Measurements from ENCODE around the gene GLIS1.

Gene GLIS1

GRCh38 chr1:53591924-53592323 is 147.0 kb downstream of the GLIS1 start:
- Histone ChIP-seq H3K36me3 (ENCODE audit: low read depth) (no peaks in the 10 kb centered on the region), H3K27ac (ENCODE audit: poor library complexity, severe bottlenecking) (no peak overlapping the region)
- TF ChIP-seq CTCF (IDR thresholded peaks at IDR 0.05; ENCODE audit: poor library complexity, severe bottlenecking): no peak

GRCh38 chr1:53590531-53591515 is 148.1 kb downstream of the GLIS1 start:
- Histone ChIP-seq H3K4me1 (ENCODE audit: insufficient read depth, poor library complexity, severe bottlenecking) (no peaks in the 10 kb centered on the region), H3K27me3 (ENCODE audit: insufficient read depth, poor library complexity, severe bottlenecking) (no peaks in the 10 kb centered on the region), H3K4me3 (ENCODE audit: severe bottlenecking) (no peak overlapping the region), H3K27ac (ENCODE audit: poor library complexity, severe bottlenecking) (no peak overlapping the region), H3K36me3 (ENCODE audit: low read depth) (no peaks in the 10 kb centered on the region), H3K9me3 (ENCODE audit: severe bottlenecking) (no peaks in the 10 kb centered on the region)
- DNase-seq (ENCODE audit: low spot score) (no peak), ATAC-seq (ENCODE audit: low read depth) (no peak)
- TF ChIP-seq CTCF (IDR thresholded peaks at IDR 0.05; ENCODE audit: poor library complexity, severe bottlenecking): no peak

More at GRCh38 chr1:53591924-53592323, 147.0 kb downstream of the GLIS1 start:
- ATAC-seq (ENCODE audit: low read depth) (no peak), DNase-seq (ENCODE audit: low spot score) (no peak)
- H3K27me3 ChIP-seq (ENCODE audit: insufficient read depth, poor library complexity, severe bottlenecking): no peaks in the 10 kb centered on the region
- no peak overlapping the region for H3K4me3 ChIP-seq (ENCODE audit: severe bottlenecking)
- H3K9me3 ChIP-seq (ENCODE audit: severe bottlenecking): no peaks in the 10 kb centered on the region
- no peaks in the 10 kb centered on the region for H3K4me1 ChIP-seq (ENCODE audit: insufficient read depth, poor library complexity, severe bottlenecking)

- no peaks in the 10 kb centered on the region for H3K36me3 ChIP-seq (ENCODE audit: low read depth)
Measured at GRCh38 chr1:53590104-53590503, 148.9 kb downstream of the GLIS1 start.

DNA sequence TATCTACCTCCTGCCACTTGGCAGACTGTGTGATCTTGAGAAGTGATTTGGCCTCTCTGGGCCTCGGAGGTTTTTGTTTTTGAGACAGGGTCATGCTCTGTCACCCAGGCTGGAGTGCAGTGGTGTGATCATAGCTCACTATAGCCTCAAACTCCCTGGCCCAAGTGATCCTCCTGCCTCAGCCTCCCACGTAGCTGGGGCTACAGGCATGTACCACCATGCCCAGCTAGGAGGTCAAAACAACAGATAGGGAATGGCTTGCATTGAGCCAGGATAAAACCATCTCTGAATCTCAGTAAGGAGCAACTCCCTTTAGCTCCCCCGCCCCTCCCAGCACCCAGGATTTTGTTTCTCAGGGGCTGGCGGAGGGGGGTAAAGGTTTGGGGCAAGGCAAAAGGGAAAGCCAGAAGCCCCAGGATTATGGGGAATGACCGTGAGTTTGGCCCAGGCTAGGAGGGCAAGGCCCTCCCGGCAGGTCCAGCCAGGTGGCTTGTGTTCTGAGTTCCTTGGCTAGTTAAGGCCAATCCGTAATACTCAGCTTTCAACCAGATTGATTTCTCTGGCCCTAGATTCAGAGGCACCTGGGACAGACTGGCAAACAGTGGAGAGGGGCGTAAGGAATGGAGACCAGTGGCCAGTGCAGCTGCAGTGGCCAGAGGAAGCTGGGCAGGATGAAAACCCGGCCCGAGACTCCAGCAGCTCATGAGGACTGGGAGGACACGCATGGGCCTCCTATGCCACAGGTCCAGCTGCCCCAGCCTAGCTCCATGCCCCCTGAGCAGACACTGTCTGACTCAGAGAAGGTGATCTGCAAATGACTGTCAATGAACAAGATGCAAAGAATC is 149.7 kb downstream of the GLIS1 start:
- no peak for TF ChIP-seq CTCF (IDR thresholded peaks at IDR 0.05; ENCODE audit: poor library complexity, severe bottlenecking)

More at GRCh38 chr1:53590104-53590503, 148.9 kb downstream of the GLIS1 start:
- no peak for ATAC-seq (ENCODE audit: low read depth)
- Histone ChIP-seq H3K9me3 (ENCODE audit: severe bottlenecking) (no peaks in the 10 kb centered on the region), H3K4me3 (ENCODE audit: severe bottlenecking) (no peak overlapping the region), H3K27me3 (ENCODE audit: insufficient read depth, poor library complexity, severe bottlenecking) (no peaks in the 10 kb centered on the region), H3K4me1 (ENCODE audit: insufficient read depth, poor library complexity, severe bottlenecking) (no peaks in the 10 kb centered on the region), H3K27ac (ENCODE audit: poor library complexity, severe bottlenecking) (no peak overlapping the region)
- no peak for DNase-seq (ENCODE audit: low spot score)
- TF ChIP-seq CTCF (IDR thresholded peaks at IDR 0.05; ENCODE audit: poor library complexity, severe bottlenecking): no peak

More for the DNA sequence above, 149.7 kb downstream of the GLIS1 start:
- Histone ChIP-seq H3K27ac (ENCODE audit: poor library complexity, severe bottlenecking) (no peak overlapping the region), H3K27me3 (ENCODE audit: insufficient read depth, poor library complexity, severe bottlenecking) (no peaks in the 10 kb centered on the region), H3K9me3 (ENCODE audit: severe bottlenecking) (no peaks in the 10 kb centered on the region), H3K4me3 (ENCODE audit: severe bottlenecking) (no peak overlapping the region), H3K4me1 (ENCODE audit: insufficient read depth, poor library complexity, severe bottlenecking) (no peaks in the 10 kb centered on the region), H3K36me3 (ENCODE audit: low read depth) (no peaks in the 10 kb centered on the region)
- ATAC-seq (ENCODE audit: low read depth) (no peak), DNase-seq (ENCODE audit: low spot score) (no peak)

Measured in RWPE2 (cell line).